SK-N-SH treated with all-trans-retinoic acid at 6 μM for 48 hours (cell line): ENCODE data around the gene RBMS3.

Source experiments
- ATAC-seq: fragments of 200-7000 bp; cut with Tn5 transposase; 3 replicates; pipeline ENCODE4 v1.9.1; 2020; ENCODE audit warnings: mild to moderate bottlenecking, moderate library complexity
- ARNTL ChIP-seq: fragments of 450-650 bp; formaldehyde crosslinking; IDR thresholded peaks from 2 replicates; pipeline ENCODE4 v1.5.0; 2020; ENCODE audit warnings: low read depth, mild to moderate bottlenecking, moderate library complexity, borderline replicate concordance
- BACH2 ChIP-seq: fragments of 250-450 bp; sonication (Bioruptor Pico); IDR thresholded peaks from 2 replicates; pipeline ENCODE4 v1.9.0; 2021; ENCODE audit warnings: mild to moderate bottlenecking, borderline replicate concordance
- CSDC2 ChIP-seq: fragments of 250-450 bp; sonication (Bioruptor Pico); IDR thresholded peaks from 2 replicates; pipeline ENCODE4 v1.5.0; 2020; ENCODE audit warnings: mild to moderate bottlenecking, moderate library complexity
- ESRRG ChIP-seq: fragments of 250-450 bp; sonication (Bioruptor Pico); IDR thresholded peaks from 2 replicates; pipeline ENCODE4 v1.6.1; 2021; ENCODE audit warnings: mild to moderate bottlenecking
- GLIS3 ChIP-seq: fragments of 250-450 bp; sonication (Bioruptor Pico); IDR thresholded peaks from 2 replicates; pipeline ENCODE4 v1.5.0; 2020; ENCODE audit warnings: mild to moderate bottlenecking, moderate library complexity
- ISL1 ChIP-seq: fragments of 250-450 bp; sonication (Bioruptor Pico); IDR thresholded peaks from 2 replicates; pipeline ENCODE4 v2.1.2; 2022; ENCODE audit warnings: mild to moderate bottlenecking, moderate library complexity
- OSR1 ChIP-seq: fragments of 250-450 bp; sonication (Bioruptor Pico); IDR thresholded peaks from 2 replicates; pipeline ENCODE4 v1.8.0; 2022; ENCODE audit warnings: moderate library complexity, mild to moderate bottlenecking, inconsistent platforms
- PPARA ChIP-seq: fragments of 250-450 bp; sonication (Bioruptor Pico); IDR thresholded peaks from 2 replicates; pipeline ENCODE4 v1.5.0; 2020; ENCODE audit warnings: mild to moderate bottlenecking, borderline replicate concordance
- RARB ChIP-seq: fragments of 250-450 bp; sonication (Bioruptor Pico); IDR thresholded peaks from 2 replicates; pipeline ENCODE4 v1.8.0; 2021; ENCODE audit warnings: mild to moderate bottlenecking, moderate library complexity
- SNAI2 ChIP-seq: fragments of 250-450 bp; sonication (Bioruptor Pico); IDR thresholded peaks from 2 replicates; pipeline ENCODE4 v1.5.0; 2020; ENCODE audit warnings: mild to moderate bottlenecking, moderate library complexity
- TOX ChIP-seq: fragments of 250-450 bp; sonication (Bioruptor Pico); IDR thresholded peaks from 2 replicates; pipeline ENCODE4 v1.8.0; 2021; ENCODE audit warnings: mild to moderate bottlenecking, moderate library complexity, borderline replicate concordance
- ZFP3 ChIP-seq: fragments of 250-450 bp; sonication (Bioruptor Pico); IDR thresholded peaks from 2 replicates; pipeline ENCODE4 v1.5.0; 2020; ENCODE audit warnings: mild to moderate bottlenecking, moderate library complexity
- ZNF565 ChIP-seq: fragments of 450-650 bp; formaldehyde crosslinking; conservative IDR thresholded peaks from 2 replicates; pipeline ENCODE4 v1.5.0; 2020; ENCODE audit warnings: low read depth, mild to moderate bottlenecking, moderate library complexity
- ZNF70 ChIP-seq: fragments of 450-650 bp; formaldehyde crosslinking; IDR thresholded peaks from 2 replicates; pipeline ENCODE4 v1.5.0; 2020; ENCODE audit warnings: mild to moderate bottlenecking, moderate library complexity
- ZNF8 ChIP-seq: fragments of 450-650 bp; formaldehyde crosslinking; IDR thresholded peaks from 2 replicates; pipeline ENCODE4 v1.5.0; 2020; ENCODE audit warnings: mild to moderate bottlenecking, moderate library complexity
- TF ChIP-seq, protein P1 (sequence below): fragments of 250-450 bp; sonication (Bioruptor Pico); IDR thresholded peaks from 2 replicates; pipeline ENCODE4 v1.5.1; 2020; ENCODE audit warnings: low read depth, mild to moderate bottlenecking, moderate library complexity
- TF ChIP-seq, protein P2 (sequence below): fragments of 250-450 bp; sonication (Bioruptor Pico); IDR thresholded peaks from 2 replicates; pipeline ENCODE4 v1.8.0; 2021; ENCODE audit warnings: low read depth, mild to moderate bottlenecking, moderate library complexity, borderline replicate concordance
- TF ChIP-seq, protein P3 (sequence below): fragments of 250-450 bp; sonication (Bioruptor Pico); IDR thresholded peaks from 2 replicates; pipeline ENCODE4 v1.8.0; 2020; ENCODE audit warnings: mild to moderate bottlenecking, moderate library complexity, borderline replicate concordance

The RBMS3 gene

DNA sequence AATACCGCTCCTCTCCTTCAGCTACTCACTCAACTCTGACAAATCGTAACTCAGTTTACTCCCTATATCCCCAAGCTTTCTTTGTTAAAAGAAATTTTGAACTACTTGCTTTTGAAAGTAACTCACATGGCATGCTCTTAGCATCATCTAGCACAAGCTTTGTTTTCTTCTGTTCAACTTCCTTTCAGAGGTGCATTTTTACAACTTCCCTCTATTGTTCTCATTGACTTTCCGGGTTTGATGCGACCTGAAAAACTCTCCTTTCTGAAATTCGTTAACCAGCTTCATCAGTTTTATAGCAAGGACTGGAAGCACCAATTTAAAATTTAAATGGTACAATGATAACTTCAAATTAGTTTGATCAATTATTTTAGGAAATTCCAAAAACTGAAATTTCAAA is 696.0 kb downstream of the RBMS3 start (continued):
- TF ChIP-seq, protein P1, sequence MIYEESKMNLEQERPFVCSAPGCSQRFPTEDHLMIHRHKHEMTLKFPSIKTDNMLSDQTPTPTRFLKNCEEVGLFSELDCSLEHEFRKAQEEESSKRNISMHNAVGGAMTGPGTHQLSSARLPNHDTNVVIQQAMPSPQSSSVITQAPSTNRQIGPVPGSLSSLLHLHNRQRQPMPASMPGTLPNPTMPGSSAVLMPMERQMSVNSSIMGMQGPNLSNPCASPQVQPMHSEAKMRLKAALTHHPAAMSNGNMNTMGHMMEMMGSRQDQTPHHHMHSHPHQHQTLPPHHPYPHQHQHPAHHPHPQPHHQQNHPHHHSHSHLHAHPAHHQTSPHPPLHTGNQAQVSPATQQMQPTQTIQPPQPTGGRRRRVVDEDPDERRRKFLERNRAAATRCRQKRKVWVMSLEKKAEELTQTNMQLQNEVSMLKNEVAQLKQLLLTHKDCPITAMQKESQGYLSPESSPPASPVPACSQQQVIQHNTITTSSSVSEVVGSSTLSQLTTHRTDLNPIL (CRISPR knock-in tag), result no peak
- no peak for TF ChIP-seq TOX (CRISPR knock-in tag)
- TF ChIP-seq ZNF8 (CRISPR knock-in tag), result no peak
- no peak for TF ChIP-seq ZNF70 (CRISPR knock-in tag)
- no peak for TF ChIP-seq OSR1 (CRISPR knock-in tag)
- TF ChIP-seq GLIS3, result no peak
- TF ChIP-seq, all 23 proteins: peak for 0

DNA sequence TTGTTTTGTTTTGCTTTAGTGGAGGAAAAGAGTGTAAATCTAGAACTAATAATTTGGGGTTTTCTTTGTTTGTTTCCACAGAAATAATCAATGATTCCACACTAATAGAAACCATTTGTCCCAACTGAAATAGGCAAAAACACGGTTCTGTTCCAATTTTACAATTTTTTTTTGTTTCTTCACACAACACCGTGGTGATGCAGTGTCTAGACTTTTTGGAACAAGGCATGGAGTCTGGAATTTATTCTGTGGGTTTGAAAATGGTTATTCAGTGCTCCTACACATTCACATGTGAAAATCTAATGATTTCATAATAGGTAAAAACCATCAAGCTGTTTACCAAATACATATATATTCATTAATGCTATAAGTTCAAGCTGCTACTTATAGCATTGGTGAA is 696.5 kb downstream of the RBMS3 start:
- ATAC-seq, result no peak
- TF ChIP-seq ESRRG (CRISPR knock-in tag) (no peak), GLIS3 (no peak), ZNF8 (CRISPR knock-in tag) (no peak), BACH2 (CRISPR knock-in tag) (no peak), ZFP3 (CRISPR knock-in tag) (no peak), OSR1 (CRISPR knock-in tag) (no peak)
- TF ChIP-seq, protein P2, sequence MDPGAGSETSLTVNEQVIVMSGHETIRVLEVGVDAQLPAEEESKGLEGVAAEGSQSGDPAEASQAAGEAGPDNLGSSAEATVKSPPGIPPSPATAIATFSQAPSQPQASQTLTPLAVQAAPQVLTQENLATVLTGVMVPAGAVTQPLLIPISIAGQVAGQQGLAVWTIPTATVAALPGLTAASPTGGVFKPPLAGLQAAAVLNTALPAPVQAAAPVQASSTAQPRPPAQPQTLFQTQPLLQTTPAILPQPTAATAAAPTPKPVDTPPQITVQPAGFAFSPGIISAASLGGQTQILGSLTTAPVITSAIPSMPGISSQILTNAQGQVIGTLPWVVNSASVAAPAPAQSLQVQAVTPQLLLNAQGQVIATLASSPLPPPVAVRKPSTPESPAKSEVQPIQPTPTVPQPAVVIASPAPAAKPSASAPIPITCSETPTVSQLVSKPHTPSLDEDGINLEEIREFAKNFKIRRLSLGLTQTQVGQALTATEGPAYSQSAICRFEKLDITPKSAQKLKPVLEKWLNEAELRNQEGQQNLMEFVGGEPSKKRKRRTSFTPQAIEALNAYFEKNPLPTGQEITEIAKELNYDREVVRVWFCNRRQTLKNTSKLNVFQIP, result no peak
- TF ChIP-seq, protein P3, sequence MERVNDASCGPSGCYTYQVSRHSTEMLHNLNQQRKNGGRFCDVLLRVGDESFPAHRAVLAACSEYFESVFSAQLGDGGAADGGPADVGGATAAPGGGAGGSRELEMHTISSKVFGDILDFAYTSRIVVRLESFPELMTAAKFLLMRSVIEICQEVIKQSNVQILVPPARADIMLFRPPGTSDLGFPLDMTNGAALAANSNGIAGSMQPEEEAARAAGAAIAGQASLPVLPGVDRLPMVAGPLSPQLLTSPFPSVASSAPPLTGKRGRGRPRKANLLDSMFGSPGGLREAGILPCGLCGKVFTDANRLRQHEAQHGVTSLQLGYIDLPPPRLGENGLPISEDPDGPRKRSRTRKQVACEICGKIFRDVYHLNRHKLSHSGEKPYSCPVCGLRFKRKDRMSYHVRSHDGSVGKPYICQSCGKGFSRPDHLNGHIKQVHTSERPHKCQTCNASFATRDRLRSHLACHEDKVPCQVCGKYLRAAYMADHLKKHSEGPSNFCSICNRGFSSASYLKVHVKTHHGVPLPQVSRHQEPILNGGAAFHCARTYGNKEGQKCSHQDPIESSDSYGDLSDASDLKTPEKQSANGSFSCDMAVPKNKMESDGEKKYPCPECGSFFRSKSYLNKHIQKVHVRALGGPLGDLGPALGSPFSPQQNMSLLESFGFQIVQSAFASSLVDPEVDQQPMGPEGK (CRISPR knock-in tag), result no peak
- TF ChIP-seq, protein P1 (CRISPR knock-in tag), result no peak

DNA sequence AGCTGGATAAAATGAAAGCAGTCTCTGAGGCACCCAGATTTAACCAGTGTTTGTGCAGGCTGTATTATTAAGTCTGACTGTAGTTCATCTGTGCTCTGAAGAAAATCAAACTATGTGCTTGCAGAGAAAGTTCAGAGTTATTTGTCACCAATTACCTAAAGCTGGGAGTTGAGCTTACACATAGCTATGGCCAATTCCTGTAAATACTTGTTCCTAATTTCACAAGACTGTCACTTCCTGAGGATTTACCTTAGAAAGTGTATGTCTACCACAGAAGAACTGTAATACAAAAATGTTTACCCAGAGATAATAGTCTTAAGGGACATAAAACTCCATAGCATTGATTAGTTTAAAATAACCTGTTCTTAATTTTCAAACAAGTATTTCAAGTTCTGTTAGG is 697.2 kb downstream of the RBMS3 start:
- TF ChIP-seq OSR1 (CRISPR knock-in tag), result no peak
- TF ChIP-seq BACH2 (CRISPR knock-in tag), result no peak
- TF ChIP-seq ZNF70 (CRISPR knock-in tag), result no peak
- no peak for TF ChIP-seq CSDC2 (CRISPR knock-in tag)
- no peak for TF ChIP-seq ARNTL (CRISPR knock-in tag)
- no peak for TF ChIP-seq TOX (CRISPR knock-in tag)
- TF ChIP-seq, protein P2, result no peak
- TF ChIP-seq ZNF565 (CRISPR knock-in tag), result no peak
- no peak for TF ChIP-seq PPARA (CRISPR knock-in tag)
- no peak for TF ChIP-seq GLIS3
- TF ChIP-seq ZFP3 (CRISPR knock-in tag), result no peak
- TF ChIP-seq, all 23 proteins: peak for 0
- ATAC-seq, result no peak

DNA sequence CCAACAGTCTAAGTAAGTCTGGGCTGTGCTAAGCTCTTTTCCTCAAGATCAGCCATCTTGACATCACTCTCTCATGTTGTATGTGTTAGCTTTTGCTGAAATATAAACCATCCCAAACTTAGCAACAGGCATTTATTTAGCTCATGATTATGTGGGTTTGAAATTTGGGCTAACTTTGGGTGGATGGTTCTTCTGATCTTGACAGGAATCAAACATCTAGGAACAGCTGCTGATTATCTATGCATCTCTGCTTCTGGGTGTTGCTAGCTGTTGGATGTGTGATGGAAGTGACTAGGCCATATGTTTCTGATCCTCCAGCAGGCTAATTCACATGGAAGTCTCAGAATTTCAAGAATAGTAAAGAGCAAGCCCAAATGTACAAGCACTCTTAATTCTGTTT is 710.3 kb downstream of the RBMS3 start:
- no peak for TF ChIP-seq CSDC2 (CRISPR knock-in tag)
- TF ChIP-seq ZFP3 (CRISPR knock-in tag), result no peak
- TF ChIP-seq ZNF70 (CRISPR knock-in tag), result no peak
- no peak for TF ChIP-seq ISL1
- no peak for TF ChIP-seq ESRRG (CRISPR knock-in tag)
- no peak for TF ChIP-seq PPARA (CRISPR knock-in tag)
- no peak for ATAC-seq

DNA sequence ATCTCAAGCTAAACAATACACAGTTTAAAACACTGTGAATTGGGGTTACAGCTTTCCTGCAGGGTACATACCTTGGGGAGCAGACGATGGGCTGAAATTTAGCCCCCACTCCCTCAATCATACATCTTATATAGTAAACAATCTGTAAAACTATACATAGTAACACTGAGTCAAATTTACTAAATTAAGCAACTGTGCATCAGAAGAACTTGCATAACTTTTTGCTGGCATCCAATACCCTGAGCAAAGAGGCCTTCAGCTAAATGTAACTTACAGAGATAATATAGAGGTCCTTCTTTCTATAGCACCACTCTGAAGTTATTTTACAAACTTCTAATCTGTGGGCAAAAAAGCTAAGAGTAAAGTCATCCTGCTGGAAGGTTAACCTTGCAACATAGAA is 721.9 kb downstream of the RBMS3 start:
- ATAC-seq, result no peak
- no peak for TF ChIP-seq ZFP3 (CRISPR knock-in tag)

DNA sequence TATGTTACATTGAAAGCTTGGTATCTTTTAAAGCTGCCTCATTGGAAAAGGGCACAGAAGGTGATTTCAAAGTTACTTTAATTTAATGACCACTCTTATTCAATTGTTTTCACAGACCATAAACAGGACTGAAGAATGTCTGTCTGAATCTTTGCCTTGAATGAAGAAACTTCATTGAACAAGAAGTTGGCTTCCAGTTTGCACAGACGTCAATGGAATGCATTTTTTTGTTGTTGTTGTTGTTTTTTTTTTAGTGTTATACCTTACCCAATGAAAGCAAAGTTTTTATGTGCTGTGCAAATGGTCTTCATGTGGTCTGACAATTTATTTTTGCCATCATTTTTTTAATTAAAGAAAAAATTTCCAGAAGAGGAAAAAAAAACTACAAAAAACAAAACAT is 722.9 kb downstream of the RBMS3 start:
- ATAC-seq, result no peak
- TF ChIP-seq ESRRG (CRISPR knock-in tag) (no peak), SNAI2 (CRISPR knock-in tag) (no peak), ZFP3 (CRISPR knock-in tag) (no peak), RARB (CRISPR knock-in tag) (no peak), ZNF565 (CRISPR knock-in tag) (no peak)
- TF ChIP-seq, protein P1 (CRISPR knock-in tag), result no peak
